ENCODE data around the gene MCCC1. TPM values are rescaled to one million over a fixed set of nuclear protein-coding genes. Genes with fewer than 3 reads are reported as not detected.

The MCCC1 gene
- total RNA-seq, 4 donors from 2014 or later: 26.4 to 37.3 (median 27.8) TPM

GRCh38 chr3:183085634-183086390 is 13.5 kb downstream of the MCCC1 start:
- Histone ChIP-seq H3K27ac (replicated peaks in 1 of 4) (no peak overlapping the region), H3K27me3 (no peaks in the 10 kb centered on the region), H3K4me1 (peaks cover 0 to 5% (median 0%) of the 10 kb centered on the region in 4 donors), H3K36me3 (peaks cover 28 to 91% (median 60%) of the 10 kb centered on the region in 4 donors), H3K4me3 (no peak overlapping the region), H3K9me3 (no peaks in the 10 kb centered on the region)
- WGBS: 89% methylated on average over 9 of the region's 9 CpGs
- no peak for TF ChIP-seq POLR2AphosphoS5 (IDR thresholded peaks at IDR 0.05)
- TF ChIP-seq CTCF (IDR thresholded peaks at IDR 0.05): peak in 1 of 3 experiments; percentile 15
- TF ChIP-seq POLR2A (IDR thresholded peaks at IDR 0.05; ENCODE audit: low read depth): no peak
- intact Hi-C loops (cut with DNase I): no loop called here
- no peak for DNase-seq (ENCODE audit: extremely low spot score)

- no peak overlapping the region for H3K4me3 ChIP-seq
- no peak for DNase-seq (ENCODE audit: extremely low spot score)
- peaks cover 16 to 87% (median 49%) of the 10 kb centered on the region in 4 donors for H3K36me3 ChIP-seq
- no peaks in the 10 kb centered on the region for H3K27me3 ChIP-seq
- H3K9me3 ChIP-seq: no peaks in the 10 kb centered on the region
- H3K27ac ChIP-seq (replicated peaks in 1 of 4): no peak overlapping the region
- TF ChIP-seq CTCF (IDR thresholded peaks at IDR 0.05) (no peak), POLR2A (IDR thresholded peaks at IDR 0.05; ENCODE audit: low read depth) (no peak), EP300 (IDR thresholded peaks at IDR 0.05) (no peak), POLR2AphosphoS5 (IDR thresholded peaks at IDR 0.05) (no peak)
- H3K4me1 ChIP-seq: peaks cover 0 to 5% (median 0%) of the 10 kb centered on the region in 4 donors
- WGBS: 96% methylated on average over 9 of the region's 9 CpGs
- intact Hi-C loops (cut with DNase I): no loop called here
Measured at GRCh38 chr3:183082355-183082915, 16.9 kb downstream of the MCCC1 start.

- intact Hi-C loops (cut with DNase I): no loop called here
- no peak overlapping the region for H3K27ac ChIP-seq (replicated peaks in 1 of 4)
Measured at GRCh38 chr3:183081459-183082183, 17.7 kb downstream of the MCCC1 start.

GRCh38 chr3:183080628-183081027 is 18.7 kb downstream of the MCCC1 start:
- WGBS: 100% methylated on average over 3 of the region's 3 CpGs
- TF ChIP-seq CTCF (IDR thresholded peaks at IDR 0.05) (no peak), POLR2AphosphoS5 (IDR thresholded peaks at IDR 0.05) (no peak), EP300 (IDR thresholded peaks at IDR 0.05) (no peak)
- intact Hi-C loops (cut with DNase I): no loop called here

More at GRCh38 chr3:183081459-183082183, 17.7 kb downstream of the MCCC1 start:
- Histone ChIP-seq H3K9me3 (no peaks in the 10 kb centered on the region), H3K27me3 (no peaks in the 10 kb centered on the region), H3K36me3 (peaks cover 16 to 81% (median 46%) of the 10 kb centered on the region in 4 donors), H3K4me3 (no peak overlapping the region), H3K4me1 (peaks cover 0 to 5% (median 0%) of the 10 kb centered on the region in 4 donors)
- 97% methylated on average over 6 of the region's 6 CpGs for WGBS
- no peak for TF ChIP-seq EP300 (IDR thresholded peaks at IDR 0.05)
- TF ChIP-seq POLR2AphosphoS5 (IDR thresholded peaks at IDR 0.05): no peak
- no peak for TF ChIP-seq CTCF (IDR thresholded peaks at IDR 0.05)
- TF ChIP-seq POLR2A (IDR thresholded peaks at IDR 0.05; ENCODE audit: low read depth): no peak
- DNase-seq (ENCODE audit: extremely low spot score): no peak

More at GRCh38 chr3:183080628-183081027, 18.7 kb downstream of the MCCC1 start:
- H3K4me1 ChIP-seq: peaks cover 0 to 5% (median 0%) of the 10 kb centered on the region in 4 donors
- no peak for DNase-seq (ENCODE audit: extremely low spot score)
- no peak overlapping the region for H3K27ac ChIP-seq (replicated peaks in 1 of 4)
- H3K4me3 ChIP-seq: no peak overlapping the region
- peaks cover 13 to 71% (median 38%) of the 10 kb centered on the region in 4 donors for H3K36me3 ChIP-seq
- H3K9me3 ChIP-seq: no peaks in the 10 kb centered on the region
- no peaks in the 10 kb centered on the region for H3K27me3 ChIP-seq
